GM23248 (cell line): ENCODE measurements around the gene TMEM121B. TPM values are rescaled to one million over a fixed set of nuclear protein-coding genes. Genes with fewer than 3 reads are reported as not detected.

Experiments used
- DNase-seq: peaks from one replicate; pipeline ENCODE4 v3.0.0-alpha.2; 2015
- H2AFZ ChIP-seq: fragments of 200-600 bp; sonication (generic); 2 replicates; pipeline ENCODE4 v1.6.1; 2016; ENCODE audit warnings: antibody characterized with exemption
- H3F3A ChIP-seq: fragments of 200-600 bp; sonication (generic); 2 replicates; pipeline ENCODE4 v1.6.1; 2016; ENCODE audit warnings: mild to moderate bottlenecking, antibody characterized with exemption, mixed run types; ENCODE audit not compliant: insufficient read depth
- H3K27ac ChIP-seq: fragments of 200-600 bp; sonication (generic); 2 replicates; pipeline ENCODE4 v1.5.1; 2016; ENCODE audit warnings: mild to moderate bottlenecking
- H3K27me3 ChIP-seq: fragments of 200-600 bp; sonication (generic); replicated peaks from 2 replicates; pipeline ENCODE4 v1.6.1; 2016; ENCODE audit warnings: mild to moderate bottlenecking; ENCODE audit not compliant: insufficient read depth
- H3K36me3 ChIP-seq: fragments of 200-600 bp; sonication (generic); 2 replicates; pipeline ENCODE4 v1.6.1; 2016; ENCODE audit warnings: low read depth, mild to moderate bottlenecking
- H3K4me1 ChIP-seq: fragments of 200-600 bp; sonication (generic); 2 replicates; pipeline ENCODE4 v1.6.1; 2016; ENCODE audit warnings: mild to moderate bottlenecking; ENCODE audit not compliant: insufficient read depth
- H3K4me2 ChIP-seq: fragments of 200-600 bp; sonication (generic); one replicate; pipeline ENCODE4 v1.6.1; 2016; ENCODE audit warnings: mild to moderate bottlenecking; ENCODE audit not compliant: unreplicated experiment
- H3K4me3 ChIP-seq: fragments of 200-600 bp; sonication (generic); 2 replicates; pipeline ENCODE4 v1.5.1; 2016; ENCODE audit warnings: mild to moderate bottlenecking
- H3K79me2 ChIP-seq: fragments of 200-600 bp; sonication (generic); 2 replicates; pipeline ENCODE4 v1.6.1; 2016; ENCODE audit warnings: mild to moderate bottlenecking; ENCODE audit not compliant: insufficient read depth
- H3K9ac ChIP-seq: fragments of 200-600 bp; sonication (generic); 2 replicates; pipeline ENCODE4 v1.6.1; 2016; ENCODE audit warnings: mild to moderate bottlenecking
- H3K9me2 ChIP-seq: fragments of 200-600 bp; sonication (generic); 2 replicates; pipeline ENCODE4 v1.6.1; 2016; ENCODE audit warnings: mixed run types, mild to moderate bottlenecking, moderate library complexity; ENCODE audit not compliant: insufficient read depth
- H3K9me3 ChIP-seq: fragments of 200-600 bp; sonication (generic); one replicate; pipeline ENCODE4 v1.6.1; 2017; ENCODE audit warnings: low read depth
- H4K20me1 ChIP-seq: fragments of 200-600 bp; sonication (generic); 2 replicates; pipeline ENCODE4 v1.6.0; 2016; ENCODE audit not compliant: insufficient read depth
- EZH2 ChIP-seq: fragments of 200-600 bp; sonication (generic); IDR thresholded peaks from 2 replicates; pipeline ENCODE4 v1.6.1; 2018; ENCODE audit warnings: antibody characterized with exemption, mild to moderate bottlenecking; ENCODE audit not compliant: insufficient read depth, poor library complexity, severe bottlenecking
- EZH2phosphoT487 ChIP-seq: fragments of 200-600 bp; sonication (generic); IDR thresholded peaks from 2 replicates; pipeline ENCODE4 v1.6.1; 2018; ENCODE audit warnings: antibody characterized with exemption, moderate library complexity, mild to moderate bottlenecking, low read depth; ENCODE audit not compliant: insufficient read depth
- WGBS, 2 experiments: methylation state at CpG; one replicate each; pipeline ENCODE4 v1.1.6; 2015 to 2017; ENCODE audit warnings: low lambda C conversion rate in 2 of 2, low coverage in 1 of 2; ENCODE audit errors: missing lambda C conversion rate in 2 of 2; 5-methylcytosine and 5-hydroxymethylcytosine counted together
- in situ Hi-C: fragments of 300-500 bp; cut with MboI; formaldehyde crosslinking; loops from 2 replicates; pipeline ENCODE4 v1.15.0; 2020
- polyA plus RNA-seq: library from polyadenylated mRNA; unstranded; fragments of >200 nt; fragmentation: Nextera tagmentation; extraction: Ambion mirVana; gene quantifications from 2 replicates; pipeline ENCODE4 v1.2.1, GENCODE V29; 2016
- total RNA-seq: library from RNA; depleted of rRNA; stranded (reverse); fragments of >200 nt; shearing (Covaris generic); gene quantifications from 2 replicates; pipeline ENCODE4 v1.2.3, GENCODE V29; 2014

TMEM121B gene
- total and polyA plus RNA-seq, 2 experiments from 2014 or later: 0.11 TPM; not detected in 1

GRCh38 chr22:17104336-17104935 lies 16.7 kb downstream of the TMEM121B start:
- no peaks in the 10 kb centered on the region for H3K9me2 ChIP-seq
- in situ Hi-C loops: no loop called here
- H4K20me1 ChIP-seq: no peaks in the 10 kb centered on the region
- peaks cover 12% of the 10 kb centered on the region for H3K36me3 ChIP-seq
- H3K79me2 ChIP-seq: no peaks in the 10 kb centered on the region
- H2AFZ ChIP-seq: no peak overlapping the region
- H3K9me3 ChIP-seq: no peaks in the 10 kb centered on the region
- H3K4me3 ChIP-seq: no peak overlapping the region
- DNase-seq: no peak
- H3K4me2 ChIP-seq: no peak overlapping the region
- no peaks in the 10 kb centered on the region for H3K4me1 ChIP-seq
- 94 to 98% methylated on average over 10 to 13 of the region's 14 CpGs for WGBS, 2 experiments
- H3K27ac ChIP-seq: no peak overlapping the region
- TF ChIP-seq EZH2 (no peak), EZH2phosphoT487 (no peak)
- H3K9ac ChIP-seq: no peak overlapping the region
- H3K27me3 ChIP-seq: no peaks in the 10 kb centered on the region
- H3F3A ChIP-seq: no peaks in the 10 kb centered on the region

- no peak overlapping the region for H3K9ac ChIP-seq
- H3K4me3 ChIP-seq: no peak overlapping the region
- in situ Hi-C loops: no loop called here
- H3K79me2 ChIP-seq: no peaks in the 10 kb centered on the region
- H3K9me2 ChIP-seq: no peaks in the 10 kb centered on the region
- H3K27me3 ChIP-seq: no peaks in the 10 kb centered on the region
- H2AFZ ChIP-seq: no peak overlapping the region
- no peaks in the 10 kb centered on the region for H3K4me1 ChIP-seq
- TF ChIP-seq EZH2: no peak
- TF ChIP-seq EZH2phosphoT487: no peak
- no peaks in the 10 kb centered on the region for H3F3A ChIP-seq
- peaks cover 23% of the 10 kb centered on the region; the same call in 1 of the 2 replicates for H3K36me3 ChIP-seq
- no peaks in the 10 kb centered on the region for H3K9me3 ChIP-seq
- no peak overlapping the region for H3K4me2 ChIP-seq
- DNase-seq: no peak
- H3K27ac ChIP-seq: no peak overlapping the region
- H4K20me1 ChIP-seq: no peaks in the 10 kb centered on the region
- WGBS, 2 experiments: 88 to 93% methylated on average over 9 of the region's 9 CpGs
These were observed 17.8 kb downstream of the TMEM121B start for GRCh38 chr22:17103351-17103750.

GRCh38 chr22:17102297-17102667 lies 18.9 kb downstream of the TMEM121B start:
- DNase-seq: no peak
- in situ Hi-C loops: no loop called here
- no peaks in the 10 kb centered on the region for H4K20me1 ChIP-seq
- WGBS, 2 experiments: 93 to 95% methylated on average over 7 of the region's 7 CpGs
- H3K9ac ChIP-seq: no peak overlapping the region
- H3K4me1 ChIP-seq: no peaks in the 10 kb centered on the region
- H3K27ac ChIP-seq: no peak overlapping the region
- H3K36me3 ChIP-seq: peaks cover 24% of the 10 kb centered on the region; the same call in 1 of the 2 replicates
- no peak overlapping the region for H3K4me2 ChIP-seq
- H3K9me3 ChIP-seq: no peaks in the 10 kb centered on the region
- no peaks in the 10 kb centered on the region for H3F3A ChIP-seq
- H3K4me3 ChIP-seq: no peak overlapping the region
- TF ChIP-seq EZH2phosphoT487 (no peak), EZH2 (no peak)
- H3K79me2 ChIP-seq: 0 out of 2 replicates have a peak, but pooled peaks cover 4% of the 10 kb centered on the region
- no peaks in the 10 kb centered on the region for H3K9me2 ChIP-seq
- H2AFZ ChIP-seq: no peak overlapping the region
- no peaks in the 10 kb centered on the region for H3K27me3 ChIP-seq

- in situ Hi-C loops: no loop called here
- no peaks in the 10 kb centered on the region for H3F3A ChIP-seq
- peaks cover 10% of the 10 kb centered on the region; the same call in 1 of the 2 replicates for H3K79me2 ChIP-seq
- no peaks in the 10 kb centered on the region for H3K9me3 ChIP-seq
- H2AFZ ChIP-seq: no peak overlapping the region
- H3K4me2 ChIP-seq: no peak overlapping the region
- H3K36me3 ChIP-seq: peaks cover 24% of the 10 kb centered on the region; the same call in 1 of the 2 replicates
- no peaks in the 10 kb centered on the region for H4K20me1 ChIP-seq
- no peak overlapping the region for H3K9ac ChIP-seq
- H3K4me1 ChIP-seq: no peaks in the 10 kb centered on the region
- DNase-seq: no peak
- H3K9me2 ChIP-seq: no peaks in the 10 kb centered on the region
- TF ChIP-seq EZH2 (no peak), EZH2phosphoT487 (no peak)
- WGBS, 2 experiments: 86% methylated on average over 14 of the region's 14 CpGs
- no peaks in the 10 kb centered on the region for H3K27me3 ChIP-seq
- H3K27ac ChIP-seq: no peak overlapping the region
- no peak overlapping the region for H3K4me3 ChIP-seq
These were observed 19.5 kb downstream of the TMEM121B start for GRCh38 chr22:17101475-17102296.
